Spleen (tissue), 7 donors: ENCODE measurements around the gene PIGQ.

Experiments
- POLR2A ChIP-seq, 3 donors: fragments of 450-650 bp; IDR thresholded peaks; one replicate each; pipeline ENCODE4 v1.5.1; 2017; ENCODE audit warnings: antibody characterized with exemption in 3 of 3, mild to moderate bottlenecking in 1 of 3
- POLR2AphosphoS5 ChIP-seq, 3 donors: sonication (generic); formaldehyde crosslinking; IDR thresholded peaks; one replicate each; pipeline ENCODE4 v1.5.1; 2017; ENCODE audit warnings: antibody characterized with exemption in 3 of 3
- TF ChIP-seq, protein P1 (sequence below), 11 experiments: fragments of 200-600 bp in 7 of 11; fragments of 450-650 bp in 4 of 11; sonication (generic) in 4 of 11; IDR thresholded peaks in 8 of 11; conservative IDR thresholded peaks in 3 of 11; 1 replicate in 7 of 11; 2 replicates in 4 of 11; pipeline versions ENCODE4 v1.4.0 to v1.8.0; 2016 to 2021; ENCODE audit warnings: antibody characterized with exemption in 11 of 11, inconsistent platforms in 4 of 11, mild to moderate bottlenecking in 1 of 11
- donor health status: DM: no; HTN: no; CAD: no; lungs with moderate emphysema.
- donor health status: DM: no; HTN: no; CAD: no.
- donor health status: DM: no; HTN: no; CAD: no.

DNA sequence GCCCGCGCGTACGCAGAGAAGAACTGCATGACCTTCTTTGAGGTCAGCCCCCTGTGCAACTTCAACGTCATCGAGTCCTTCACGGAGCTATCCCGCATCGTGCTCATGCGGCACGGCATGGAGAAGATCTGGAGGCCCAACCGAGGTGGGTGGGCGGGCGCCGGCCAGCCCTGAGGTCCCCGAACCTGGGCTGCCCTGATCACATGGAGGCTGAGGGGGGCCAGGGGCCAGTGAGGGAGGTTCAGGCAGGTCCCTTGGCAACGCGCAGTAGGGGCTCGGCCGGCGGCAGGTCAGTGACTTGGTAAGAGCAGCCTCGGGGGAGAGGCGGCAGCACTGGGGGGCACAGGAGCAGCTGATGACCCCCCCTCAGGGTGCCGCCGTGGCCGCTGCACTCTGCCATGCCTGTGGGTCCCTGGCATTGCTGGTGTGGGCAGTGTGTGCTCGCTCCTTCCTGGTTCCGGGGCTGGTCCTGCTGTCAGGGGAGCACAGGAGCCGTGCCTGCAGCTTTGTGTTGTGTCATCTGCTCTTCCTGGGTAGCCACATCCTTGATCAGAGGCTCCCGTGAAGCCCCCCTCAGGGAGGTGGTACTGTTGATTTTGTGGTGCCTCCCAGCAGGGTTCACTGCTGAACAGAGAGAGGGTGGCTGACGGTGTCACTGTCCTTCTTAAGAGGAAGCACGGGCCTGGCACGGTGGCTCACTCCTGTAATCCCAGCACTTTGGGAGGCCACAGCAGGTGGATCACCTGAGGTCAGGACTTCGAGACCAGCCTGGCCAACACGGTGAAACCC is 56.4 kb downstream of the PIGQ start:
- TF ChIP-seq, protein P1, sequence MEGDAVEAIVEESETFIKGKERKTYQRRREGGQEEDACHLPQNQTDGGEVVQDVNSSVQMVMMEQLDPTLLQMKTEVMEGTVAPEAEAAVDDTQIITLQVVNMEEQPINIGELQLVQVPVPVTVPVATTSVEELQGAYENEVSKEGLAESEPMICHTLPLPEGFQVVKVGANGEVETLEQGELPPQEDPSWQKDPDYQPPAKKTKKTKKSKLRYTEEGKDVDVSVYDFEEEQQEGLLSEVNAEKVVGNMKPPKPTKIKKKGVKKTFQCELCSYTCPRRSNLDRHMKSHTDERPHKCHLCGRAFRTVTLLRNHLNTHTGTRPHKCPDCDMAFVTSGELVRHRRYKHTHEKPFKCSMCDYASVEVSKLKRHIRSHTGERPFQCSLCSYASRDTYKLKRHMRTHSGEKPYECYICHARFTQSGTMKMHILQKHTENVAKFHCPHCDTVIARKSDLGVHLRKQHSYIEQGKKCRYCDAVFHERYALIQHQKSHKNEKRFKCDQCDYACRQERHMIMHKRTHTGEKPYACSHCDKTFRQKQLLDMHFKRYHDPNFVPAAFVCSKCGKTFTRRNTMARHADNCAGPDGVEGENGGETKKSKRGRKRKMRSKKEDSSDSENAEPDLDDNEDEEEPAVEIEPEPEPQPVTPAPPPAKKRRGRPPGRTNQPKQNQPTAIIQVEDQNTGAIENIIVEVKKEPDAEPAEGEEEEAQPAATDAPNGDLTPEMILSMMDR (IDR thresholded peaks at IDR 0.05 in 8 of 11, conservative IDR thresholded peaks at IDR 0.05 in 3 of 11), result no peak
- TF ChIP-seq POLR2A (IDR thresholded peaks at IDR 0.05) (no peak), POLR2AphosphoS5 (IDR thresholded peaks at IDR 0.05) (peak in 1 of 3 donors; percentile 19)
